SK-N-SH (cell line): ENCODE data around the gene EBNA1BP2. TPM values are rescaled to one million over a fixed set of nuclear protein-coding genes. Genes with fewer than 3 reads are reported as not detected.

Source experiments
- CTCF ChIA-PET: fragments of 300-600, 350-600 bp; formaldehyde crosslinking; extraction: SDS; loops from one replicate; lab custom pipeline; 2021; lab: Yijun Ruan, JAX
- POLR2A ChIA-PET: fragments of 350-600 bp; sonication (Branson Sonifier 250); formaldehyde crosslinking; extraction: SDS; loops from one replicate; lab custom pipeline; 2020; ENCODE audit warnings: antibody characterized with exemption, inconsistent platforms; lab: Yijun Ruan, JAX
- DNase-seq: peaks from one replicate; pipeline ENCODE4 v3.0.0; 2012
- H2AFZ ChIP-seq: fragments of 200-600 bp; sonication (generic); 2 replicates; pipeline ENCODE4 v1.8.1; 2016; ENCODE audit warnings: antibody characterized with exemption, mild to moderate bottlenecking, low read depth
- H3F3A ChIP-seq: fragments of 200-600 bp; sonication (generic); replicated peaks from 2 replicates; pipeline ENCODE3; 2016; ENCODE audit warnings: antibody characterized with exemption, mild to moderate bottlenecking; ENCODE audit not compliant: insufficient read depth
- H3K27ac ChIP-seq, 2 experiments: fragments of 200-500 bp in 1 of 2; fragments of 200-600 bp in 1 of 2; sonication (Bioruptor generic) in 1 of 2; sonication (generic), shearing (Covaris generic) in 1 of 2; 2 replicates each; pipeline versions ENCODE4 v1.5.1 to v1.6.1; 2014 to 2016; ENCODE audit warnings: low read depth in 2 of 2, inconsistent platforms in 1 of 2, low read length in 1 of 2, mild to moderate bottlenecking in 1 of 2, mixed read lengths in 1 of 2
- H3K27me3 ChIP-seq: fragments of 200-600 bp; sonication (generic), shearing (Covaris generic); 2 replicates; pipeline ENCODE4 v1.6.1; 2016; ENCODE audit warnings: mixed run types; ENCODE audit not compliant: insufficient read depth
- H3K36me3 ChIP-seq, 2 experiments: fragments of 200-500 bp in 1 of 2; fragments of 200-600 bp in 1 of 2; sonication (Bioruptor generic) in 1 of 2; sonication (generic) in 1 of 2; replicated peaks in 1 of 2; 2 replicates each; pipeline versions ENCODE3 to v1.5.1; 2014 to 2016; ENCODE audit warnings: low read length in 1 of 2, mild to moderate bottlenecking in 1 of 2; ENCODE audit not compliant: insufficient read depth in 2 of 2, control insufficient read depth in 1 of 2
- H3K4me1 ChIP-seq, 2 experiments: fragments of 200-500 bp in 1 of 2; fragments of 200-600 bp in 1 of 2; sonication (Bioruptor generic) in 1 of 2; sonication (generic), shearing (Covaris generic) in 1 of 2; 2 replicates each; pipeline versions ENCODE4 v1.5.1 to v1.6.1; 2014 to 2016; ENCODE audit warnings: low read depth in 1 of 2, low read length in 1 of 2, mixed run types in 1 of 2; ENCODE audit not compliant: insufficient read depth in 2 of 2, control insufficient read depth in 1 of 2
- H3K4me2 ChIP-seq: fragments of 200-600 bp; sonication (generic), shearing (Covaris generic); 2 replicates; pipeline ENCODE4 v1.6.1; 2017; ENCODE audit warnings: mixed run types
- H3K4me3 ChIP-seq, 2 experiments: fragments of 200-500 bp in 1 of 2; fragments of 200-600 bp in 1 of 2; sonication (Bioruptor generic) in 1 of 2; sonication (generic), shearing (Covaris generic) in 1 of 2; 2 replicates each; pipeline versions ENCODE4 v1.5.1 to v1.8.1; 2014 to 2016; ENCODE audit warnings: low read depth in 2 of 2, inconsistent platforms in 1 of 2, low read length in 1 of 2, mild to moderate bottlenecking in 1 of 2, mixed read lengths in 1 of 2, moderate library complexity in 1 of 2
- H3K79me2 ChIP-seq: fragments of 200-600 bp; sonication (generic); 2 replicates; pipeline ENCODE4 v1.8.1; 2017; ENCODE audit warnings: mild to moderate bottlenecking; ENCODE audit not compliant: insufficient read depth
- H3K9ac ChIP-seq: fragments of 200-600 bp; sonication (generic); 2 replicates; pipeline ENCODE4 v1.6.1; 2017; ENCODE audit warnings: mixed run types
- H3K9me2 ChIP-seq: fragments of 200-600 bp; sonication (generic); 2 replicates; pipeline ENCODE4 v1.6.1; 2017; ENCODE audit warnings: mixed run types
- H3K9me3 ChIP-seq: fragments of 200-600 bp; sonication (generic); 2 replicates; pipeline ENCODE4 v1.6.1; 2017; ENCODE audit warnings: mixed run types, mild to moderate bottlenecking, moderate library complexity
- H4K20me1 ChIP-seq: fragments of 200-600 bp; sonication (generic); 2 replicates; pipeline ENCODE4 v1.6.1; 2017; ENCODE audit warnings: mild to moderate bottlenecking, mixed run types; ENCODE audit not compliant: insufficient read depth
- ELF1 ChIP-seq: IDR thresholded peaks from 2 replicates; pipeline ENCODE4 v1.4.0; 2012
- EP300 ChIP-seq, 2 experiments: IDR thresholded peaks; 2 replicates each; pipeline versions ENCODE4 v1.4.0 to v1.6.1; 2012; ENCODE audit warnings: borderline replicate concordance in 1 of 2, low read depth in 1 of 2, low read length in 1 of 2
- EZH2phosphoT487 ChIP-seq: fragments of 200-600 bp; sonication (generic); IDR thresholded peaks from 2 replicates; pipeline ENCODE4 v1.6.1; 2017; ENCODE audit warnings: low read depth, mixed run types, mild to moderate bottlenecking, antibody characterized with exemption, moderate library complexity, borderline replicate concordance
- FOXM1 ChIP-seq: IDR thresholded peaks from 2 replicates; pipeline ENCODE4 v1.4.0; 2012; ENCODE audit warnings: low read depth, mild to moderate bottlenecking
- GATA2 ChIP-seq: sonication (generic); formaldehyde crosslinking; IDR thresholded peaks from 2 replicates; pipeline ENCODE4 v1.5.0; 2020; ENCODE audit warnings: mild to moderate bottlenecking, missing genetic modification reagents
- MEF2A ChIP-seq: IDR thresholded peaks from 2 replicates; pipeline ENCODE4 v1.4.0; 2012; ENCODE audit warnings: low read depth, borderline replicate concordance
- MXI1 ChIP-seq: IDR thresholded peaks from 2 replicates; pipeline ENCODE4 v1.6.1; 2012; ENCODE audit warnings: mild to moderate bottlenecking, low read depth, low read length, improper control_type of control experiment
- NFIC ChIP-seq: IDR thresholded peaks from 2 replicates; pipeline ENCODE4 v1.4.0; 2012; ENCODE audit warnings: borderline replicate concordance
- POLR2AphosphoS5 ChIP-seq: IDR thresholded peaks from 2 replicates; pipeline ENCODE4 v1.6.1; 2012; ENCODE audit warnings: low read depth, low read length
- RAD21 ChIP-seq: IDR thresholded peaks from 2 replicates; pipeline ENCODE4 v1.6.1; 2012; ENCODE audit warnings: mild to moderate bottlenecking, low read length
- RCOR1 ChIP-seq: fragments of 150-350 bp; IDR thresholded peaks from 2 replicates; pipeline ENCODE4 v1.6.1; 2017; ENCODE audit warnings: antibody characterized with exemption, low read length
- SIN3A ChIP-seq: IDR thresholded peaks from 2 replicates; pipeline ENCODE4 v1.6.1; 2012; ENCODE audit warnings: low read depth, mild to moderate bottlenecking, low read length, moderate library complexity, borderline replicate concordance
- SMC3 ChIP-seq: IDR thresholded peaks from 2 replicates; pipeline ENCODE4 v1.6.1; 2012; ENCODE audit warnings: low read depth, low read length, improper control_type of control experiment
- YY1 ChIP-seq: IDR thresholded peaks from 2 replicates; pipeline ENCODE4 v1.4.0; 2012; ENCODE audit warnings: low read depth, mild to moderate bottlenecking
- WGBS: methylation state at CpG from one replicate; pipeline ENCODE4 v1.1.6; 2017; ENCODE audit warnings: low lambda C conversion rate; 5-methylcytosine and 5-hydroxymethylcytosine counted together
- polyA plus RNA-seq, 3 experiments: library from polyadenylated mRNA; depleted of rRNA; stranded (reverse); fragments of >200 nt; gene quantifications; 2 replicates each; pipeline ENCODE4 v1.2.3, GENCODE V29; 2012
- TF ChIP-seq, protein P1 (sequence below): IDR thresholded peaks from 2 replicates; pipeline ENCODE4 v1.6.1; 2012; ENCODE audit warnings: mild to moderate bottlenecking, low read depth, low read length, moderate library complexity
- TF ChIP-seq, protein P2 (sequence below): fragments of 150-350 bp; IDR thresholded peaks from 2 replicates; pipeline ENCODE4 v1.6.1; 2017; ENCODE audit warnings: antibody characterized with exemption, low read length, low read depth, borderline replicate concordance
- TF ChIP-seq, protein P3 (sequence below): fragments of 150-350 bp; IDR thresholded peaks from 2 replicates; pipeline ENCODE4 v1.6.1; 2016; ENCODE audit warnings: mild to moderate bottlenecking, low read depth, low read length
- TF ChIP-seq, protein P4 (sequence below): fragments of 200-600 bp; sonication (generic); IDR thresholded peaks from 2 replicates; pipeline ENCODE4 v1.6.1; 2017; ENCODE audit warnings: antibody characterized with exemption, mild to moderate bottlenecking, moderate library complexity
- TF ChIP-seq, protein P5 (sequence below): IDR thresholded peaks from 2 replicates; pipeline ENCODE4 v1.4.0; 2012; ENCODE audit warnings: low read depth, borderline replicate concordance

EBNA1BP2 gene
- polyA plus RNA-seq, 1 of the 3 experiments (the other 2 are of a cell fraction): 146 TPM

DNA sequence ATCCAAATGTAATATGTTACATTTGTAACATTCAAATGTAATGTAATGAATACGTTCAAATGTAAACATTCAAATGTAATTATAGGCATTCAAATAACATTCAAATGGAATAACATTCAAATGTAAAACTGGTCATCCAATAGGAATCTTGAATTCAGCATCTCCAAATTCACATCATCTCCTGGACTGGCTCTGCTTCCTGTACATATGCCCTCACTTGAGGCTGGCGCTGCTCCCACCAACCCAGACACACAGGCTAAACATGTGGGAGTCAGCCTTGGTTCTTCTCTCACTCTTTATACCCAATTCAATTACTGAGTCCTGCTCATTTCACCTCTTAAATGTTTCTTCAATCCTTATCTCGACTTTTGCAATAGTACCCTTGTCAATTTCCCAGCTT lies 6.9 kb downstream of the EBNA1BP2 start:
- CTCF ChIA-PET: interaction anchor here (1.0 kb wide), 1 partner anchor 242 kb away, joined by 3 read pairs; no protein-coding TSS in a partner anchor
- Histone ChIP-seq H3K4me1 (peaks cover 0 to under 1% of the 10 kb centered on the region in 2 experiments; a peak in 1 of 4 replicates), H4K20me1 (no peaks in the 10 kb centered on the region), H3K9me2 (no peaks in the 10 kb centered on the region), H2AFZ (no peak overlapping the region), H3K9me3 (no peaks in the 10 kb centered on the region), H3K27me3 (no peaks in the 10 kb centered on the region), H3F3A (peaks cover 25% of the 10 kb centered on the region), H3K4me2 (no peak overlapping the region), H3K79me2 (peaks cover 15% of the 10 kb centered on the region), H3K36me3 (peaks cover 58 to 74% of the 10 kb centered on the region in 2 experiments), H3K9ac (no peak overlapping the region), H3K4me3 (no peak overlapping the region), H3K27ac (no peak overlapping the region)
- no peak for DNase-seq
- TF ChIP-seq MEF2A (no peak), NFIC (no peak), SMC3 (no peak), EP300 (IDR thresholded peaks at IDR 0.05; ENCODE audit: borderline replicate concordance in 1 of 2, low read depth in 1 of 2, low read length in 1 of 2) (no peak), SIN3A (no peak)
- TF ChIP-seq, protein P1, sequence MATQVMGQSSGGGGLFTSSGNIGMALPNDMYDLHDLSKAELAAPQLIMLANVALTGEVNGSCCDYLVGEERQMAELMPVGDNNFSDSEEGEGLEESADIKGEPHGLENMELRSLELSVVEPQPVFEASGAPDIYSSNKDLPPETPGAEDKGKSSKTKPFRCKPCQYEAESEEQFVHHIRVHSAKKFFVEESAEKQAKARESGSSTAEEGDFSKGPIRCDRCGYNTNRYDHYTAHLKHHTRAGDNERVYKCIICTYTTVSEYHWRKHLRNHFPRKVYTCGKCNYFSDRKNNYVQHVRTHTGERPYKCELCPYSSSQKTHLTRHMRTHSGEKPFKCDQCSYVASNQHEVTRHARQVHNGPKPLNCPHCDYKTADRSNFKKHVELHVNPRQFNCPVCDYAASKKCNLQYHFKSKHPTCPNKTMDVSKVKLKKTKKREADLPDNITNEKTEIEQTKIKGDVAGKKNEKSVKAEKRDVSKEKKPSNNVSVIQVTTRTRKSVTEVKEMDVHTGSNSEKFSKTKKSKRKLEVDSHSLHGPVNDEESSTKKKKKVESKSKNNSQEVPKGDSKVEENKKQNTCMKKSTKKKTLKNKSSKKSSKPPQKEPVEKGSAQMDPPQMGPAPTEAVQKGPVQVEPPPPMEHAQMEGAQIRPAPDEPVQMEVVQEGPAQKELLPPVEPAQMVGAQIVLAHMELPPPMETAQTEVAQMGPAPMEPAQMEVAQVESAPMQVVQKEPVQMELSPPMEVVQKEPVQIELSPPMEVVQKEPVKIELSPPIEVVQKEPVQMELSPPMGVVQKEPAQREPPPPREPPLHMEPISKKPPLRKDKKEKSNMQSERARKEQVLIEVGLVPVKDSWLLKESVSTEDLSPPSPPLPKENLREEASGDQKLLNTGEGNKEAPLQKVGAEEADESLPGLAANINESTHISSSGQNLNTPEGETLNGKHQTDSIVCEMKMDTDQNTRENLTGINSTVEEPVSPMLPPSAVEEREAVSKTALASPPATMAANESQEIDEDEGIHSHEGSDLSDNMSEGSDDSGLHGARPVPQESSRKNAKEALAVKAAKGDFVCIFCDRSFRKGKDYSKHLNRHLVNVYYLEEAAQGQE: no peak
- POLR2A ChIA-PET: no interaction called here
- WGBS: 80% methylated on average over 3 of the region's 3 CpGs

DNA sequence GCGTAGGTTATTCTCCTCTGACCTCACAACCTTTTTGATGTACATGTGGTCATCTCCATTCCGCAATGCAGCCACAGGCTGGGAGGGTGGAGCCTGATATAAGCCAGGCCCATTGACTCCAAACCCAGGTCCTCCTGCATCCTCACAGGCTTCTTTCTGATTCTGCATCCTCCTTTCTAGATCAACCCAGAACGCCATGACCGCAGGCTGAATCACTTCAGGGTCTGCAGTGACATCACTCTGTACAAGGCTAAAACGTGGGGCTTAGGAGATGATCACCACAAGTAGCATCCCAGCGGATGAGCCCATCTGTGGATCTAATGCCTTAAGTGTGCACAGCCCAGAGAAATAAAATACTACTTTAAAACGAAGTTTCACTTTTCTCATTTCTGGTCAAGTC lies 16.1 kb downstream of the EBNA1BP2 start:
- no peak overlapping the region for H3K9ac ChIP-seq
- WGBS: 72% methylated on average over 7 of the region's 7 CpGs
- H3F3A ChIP-seq: no peaks in the 10 kb centered on the region
- no peak overlapping the region for H2AFZ ChIP-seq
- no peaks in the 10 kb centered on the region for H3K79me2 ChIP-seq
- H4K20me1 ChIP-seq: no peaks in the 10 kb centered on the region
- no peaks in the 10 kb centered on the region for H3K9me3 ChIP-seq
- no peaks in the 10 kb centered on the region for H3K9me2 ChIP-seq
- H3K27me3 ChIP-seq: no peaks in the 10 kb centered on the region
- CTCF ChIA-PET: no interaction called here
- no peak overlapping the region for H3K4me3 ChIP-seq
- H3K4me1 ChIP-seq: no peaks in the 10 kb centered on the region
- no peaks in the 10 kb centered on the region for H3K36me3 ChIP-seq
- POLR2A ChIA-PET: no interaction called here
- no peak overlapping the region for H3K27ac ChIP-seq
- no peak overlapping the region for H3K4me2 ChIP-seq
- no peak for DNase-seq
- TF ChIP-seq, protein P2, sequence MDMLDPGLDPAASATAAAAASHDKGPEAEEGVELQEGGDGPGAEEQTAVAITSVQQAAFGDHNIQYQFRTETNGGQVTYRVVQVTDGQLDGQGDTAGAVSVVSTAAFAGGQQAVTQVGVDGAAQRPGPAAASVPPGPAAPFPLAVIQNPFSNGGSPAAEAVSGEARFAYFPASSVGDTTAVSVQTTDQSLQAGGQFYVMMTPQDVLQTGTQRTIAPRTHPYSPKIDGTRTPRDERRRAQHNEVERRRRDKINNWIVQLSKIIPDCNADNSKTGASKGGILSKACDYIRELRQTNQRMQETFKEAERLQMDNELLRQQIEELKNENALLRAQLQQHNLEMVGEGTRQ: no peak
- TF ChIP-seq, protein P3, sequence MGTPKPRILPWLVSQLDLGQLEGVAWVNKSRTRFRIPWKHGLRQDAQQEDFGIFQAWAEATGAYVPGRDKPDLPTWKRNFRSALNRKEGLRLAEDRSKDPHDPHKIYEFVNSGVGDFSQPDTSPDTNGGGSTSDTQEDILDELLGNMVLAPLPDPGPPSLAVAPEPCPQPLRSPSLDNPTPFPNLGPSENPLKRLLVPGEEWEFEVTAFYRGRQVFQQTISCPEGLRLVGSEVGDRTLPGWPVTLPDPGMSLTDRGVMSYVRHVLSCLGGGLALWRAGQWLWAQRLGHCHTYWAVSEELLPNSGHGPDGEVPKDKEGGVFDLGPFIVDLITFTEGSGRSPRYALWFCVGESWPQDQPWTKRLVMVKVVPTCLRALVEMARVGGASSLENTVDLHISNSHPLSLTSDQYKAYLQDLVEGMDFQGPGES: no peak
- TF ChIP-seq EP300 (IDR thresholded peaks at IDR 0.05; ENCODE audit: borderline replicate concordance in 1 of 2, low read depth in 1 of 2, low read length in 1 of 2): no peak
- TF ChIP-seq RCOR1: no peak
- TF ChIP-seq YY1: no peak
- TF ChIP-seq FOXM1: no peak
- no peak for TF ChIP-seq ELF1
- no peak for TF ChIP-seq NFIC
- TF ChIP-seq, protein P4, sequence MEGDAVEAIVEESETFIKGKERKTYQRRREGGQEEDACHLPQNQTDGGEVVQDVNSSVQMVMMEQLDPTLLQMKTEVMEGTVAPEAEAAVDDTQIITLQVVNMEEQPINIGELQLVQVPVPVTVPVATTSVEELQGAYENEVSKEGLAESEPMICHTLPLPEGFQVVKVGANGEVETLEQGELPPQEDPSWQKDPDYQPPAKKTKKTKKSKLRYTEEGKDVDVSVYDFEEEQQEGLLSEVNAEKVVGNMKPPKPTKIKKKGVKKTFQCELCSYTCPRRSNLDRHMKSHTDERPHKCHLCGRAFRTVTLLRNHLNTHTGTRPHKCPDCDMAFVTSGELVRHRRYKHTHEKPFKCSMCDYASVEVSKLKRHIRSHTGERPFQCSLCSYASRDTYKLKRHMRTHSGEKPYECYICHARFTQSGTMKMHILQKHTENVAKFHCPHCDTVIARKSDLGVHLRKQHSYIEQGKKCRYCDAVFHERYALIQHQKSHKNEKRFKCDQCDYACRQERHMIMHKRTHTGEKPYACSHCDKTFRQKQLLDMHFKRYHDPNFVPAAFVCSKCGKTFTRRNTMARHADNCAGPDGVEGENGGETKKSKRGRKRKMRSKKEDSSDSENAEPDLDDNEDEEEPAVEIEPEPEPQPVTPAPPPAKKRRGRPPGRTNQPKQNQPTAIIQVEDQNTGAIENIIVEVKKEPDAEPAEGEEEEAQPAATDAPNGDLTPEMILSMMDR: no peak
- TF ChIP-seq MEF2A: no peak
- no peak for TF ChIP-seq RAD21
- TF ChIP-seq, protein P5, sequence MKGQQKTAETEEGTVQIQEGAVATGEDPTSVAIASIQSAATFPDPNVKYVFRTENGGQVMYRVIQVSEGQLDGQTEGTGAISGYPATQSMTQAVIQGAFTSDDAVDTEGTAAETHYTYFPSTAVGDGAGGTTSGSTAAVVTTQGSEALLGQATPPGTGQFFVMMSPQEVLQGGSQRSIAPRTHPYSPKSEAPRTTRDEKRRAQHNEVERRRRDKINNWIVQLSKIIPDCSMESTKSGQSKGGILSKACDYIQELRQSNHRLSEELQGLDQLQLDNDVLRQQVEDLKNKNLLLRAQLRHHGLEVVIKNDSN: no peak
- no peak for TF ChIP-seq GATA2 (CRISPR knock-in tag)
- no peak for TF ChIP-seq POLR2AphosphoS5
- no peak for TF ChIP-seq EZH2phosphoT487
- no peak for TF ChIP-seq MXI1
